IPS-18a (cell line): ENCODE data around the gene COA3.

ENCODE experiments used
- H3K27ac ChIP-seq: one replicate; pipeline ENCODE4 v1.5.1; 2013; ENCODE audit warnings: low read length
- H3K27me3 ChIP-seq: one replicate; pipeline ENCODE4 v1.6.1; 2013; ENCODE audit warnings: mild to moderate bottlenecking, low read length; ENCODE audit not compliant: control insufficient read depth, insufficient read depth
- H3K36me3 ChIP-seq: one replicate; pipeline ENCODE4 v1.6.1; 2013; ENCODE audit warnings: low read depth, low read length; ENCODE audit not compliant: control insufficient read depth
- H3K4me1 ChIP-seq: one replicate; pipeline ENCODE4 v1.6.1; 2013; ENCODE audit warnings: low read depth, low read length; ENCODE audit not compliant: control insufficient read depth
- H3K4me3 ChIP-seq: one replicate; pipeline ENCODE4 v1.5.1; 2013; ENCODE audit warnings: low read length
- H3K9ac ChIP-seq: one replicate; pipeline ENCODE4 v1.6.1; 2013; ENCODE audit warnings: mild to moderate bottlenecking, low read length, moderate library complexity
- H3K9me3 ChIP-seq: one replicate; pipeline ENCODE4 v1.6.1; 2013; ENCODE audit warnings: low read depth, low read length; ENCODE audit not compliant: control insufficient read depth

The COA3 gene

GRCh38 chr17:42798383-42799380 is at the start of gene COA3, which contains the start of gene CNTD1:
TSS of gene COA3 (minus strand) at chr17:42798704. CDS start at chr17:42798681, 23 bp downstream.
TSS of gene CNTD1 (plus strand) at chr17:42798861. CDS start at chr17:42799068, 207 bp downstream.
- peak within 1 kb of the TSS; percentile 81 for H3K4me3 ChIP-seq
- H3K9ac ChIP-seq = peak within 1 kb of the TSS; percentile 64
- H3K4me1 ChIP-seq = peaks cover 4% of the 10 kb centered on the region
- no peaks in the 10 kb centered on the region for H3K9me3 ChIP-seq
- H3K27me3 ChIP-seq = peaks cover 19% of the 10 kb centered on the region
- H3K27ac ChIP-seq = no peak within 1 kb of the TSS
- no peaks in the 10 kb centered on the region for H3K36me3 ChIP-seq

DNA sequence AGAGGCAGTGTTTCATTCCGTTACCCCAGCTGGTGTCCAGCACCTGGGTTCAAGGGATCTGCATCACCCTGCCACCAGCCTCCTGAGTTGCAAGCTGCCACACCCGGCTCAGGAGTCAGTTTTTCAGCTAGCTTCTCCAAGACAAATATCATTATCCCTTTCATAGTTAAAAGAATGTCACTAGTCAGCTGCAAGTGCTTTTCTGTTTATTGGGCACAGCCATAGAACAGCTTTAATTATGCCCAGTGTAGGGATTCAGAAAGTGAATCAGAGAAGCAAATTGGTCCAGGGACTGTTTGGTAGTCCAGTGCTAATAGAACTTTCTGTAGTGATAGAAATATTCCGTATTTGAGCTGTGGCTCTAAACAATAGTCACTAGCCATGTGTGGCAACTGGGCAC is 49.6 kb upstream of the COA3 start:
- no peak overlapping the region for H3K9ac ChIP-seq
- peaks cover 22% of the 10 kb centered on the region for H3K36me3 ChIP-seq
- H3K27ac ChIP-seq = no peak overlapping the region

GRCh38 chr17:42846594-42847280 is 48.2 kb upstream of the COA3 start:
- no peaks in the 10 kb centered on the region for H3K4me1 ChIP-seq
- H3K9me3 ChIP-seq = no peaks in the 10 kb centered on the region
- no peaks in the 10 kb centered on the region for H3K27me3 ChIP-seq
- H3K36me3 ChIP-seq = peaks cover 33% of the 10 kb centered on the region
- no peak overlapping the region for H3K4me3 ChIP-seq
- no peak overlapping the region for H3K27ac ChIP-seq
- H3K9ac ChIP-seq = no peak overlapping the region

More for the DNA sequence above, 49.6 kb upstream of the COA3 start:
- H3K4me3 ChIP-seq = no peak overlapping the region
- H3K9me3 ChIP-seq = no peaks in the 10 kb centered on the region
- no peaks in the 10 kb centered on the region for H3K4me1 ChIP-seq
- H3K27me3 ChIP-seq = no peaks in the 10 kb centered on the region

- H3K27ac ChIP-seq = no peak overlapping the region
- no peak overlapping the region for H3K9ac ChIP-seq
- H3K9me3 ChIP-seq = no peaks in the 10 kb centered on the region
- H3K4me1 ChIP-seq = no peaks in the 10 kb centered on the region
- no peaks in the 10 kb centered on the region for H3K27me3 ChIP-seq
- peaks cover 40% of the 10 kb centered on the region for H3K36me3 ChIP-seq
- no peak overlapping the region for H3K4me3 ChIP-seq
Measured at GRCh38 chr17:42845918-42846593, 47.6 kb upstream of the COA3 start.

DNA sequence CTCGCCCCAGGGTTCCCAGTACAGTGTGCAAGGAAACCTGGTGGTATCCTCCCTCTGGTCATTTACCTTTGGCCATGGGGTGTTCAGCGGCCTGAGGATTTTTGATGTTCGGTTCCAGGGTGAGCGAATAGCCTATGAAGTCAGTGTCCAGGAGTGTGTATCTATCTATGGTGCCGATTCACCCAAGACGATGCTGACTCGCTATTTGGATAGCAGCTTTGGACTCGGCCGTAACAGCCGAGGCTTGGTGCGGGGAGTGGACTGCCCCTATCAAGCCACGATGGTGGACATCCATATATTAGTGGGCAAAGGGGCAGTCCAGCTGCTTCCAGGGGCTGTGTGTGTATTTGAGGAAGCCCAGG is 47.0 kb upstream of the COA3 start:
- no peak overlapping the region for H3K4me3 ChIP-seq
- H3K4me1 ChIP-seq = no peaks in the 10 kb centered on the region
- H3K9ac ChIP-seq = no peak overlapping the region
- H3K9me3 ChIP-seq = no peaks in the 10 kb centered on the region
- no peaks in the 10 kb centered on the region for H3K27me3 ChIP-seq
- H3K36me3 ChIP-seq = peaks cover 42% of the 10 kb centered on the region
- no peak overlapping the region for H3K27ac ChIP-seq

- Histone ChIP-seq H3K36me3 (peaks cover 45% of the 10 kb centered on the region), H3K9ac (no peak overlapping the region), H3K4me1 (no peaks in the 10 kb centered on the region), H3K27ac (no peak overlapping the region), H3K9me3 (no peaks in the 10 kb centered on the region), H3K4me3 (no peak overlapping the region), H3K27me3 (no peaks in the 10 kb centered on the region)
Measured at GRCh38 chr17:42844761-42845555, 46.5 kb upstream of the COA3 start.

DNA sequence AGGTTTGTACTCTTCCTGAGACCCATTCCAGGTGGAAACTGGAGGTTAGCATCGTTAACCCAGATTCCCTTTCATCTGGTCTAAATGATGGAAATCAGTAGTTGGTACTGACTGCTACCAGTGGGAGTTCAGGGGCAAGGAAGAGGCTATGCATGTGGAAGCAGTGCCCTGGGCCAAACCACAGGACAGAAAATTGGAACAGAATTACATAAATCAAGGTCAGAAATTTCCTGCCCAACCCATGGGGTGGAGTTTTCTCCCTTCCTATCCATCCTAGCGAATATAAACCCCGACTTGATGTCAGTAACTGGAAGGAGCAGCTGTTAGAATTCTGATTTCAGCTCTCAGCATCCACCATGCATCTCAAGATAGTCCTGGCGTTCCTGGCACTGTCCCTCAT is 45.8 kb upstream of the COA3 start, which contains the start of gene AOC2:
Gene AOC2 (plus strand): TSS at position 310 of the 400 bp plus-strand sequence. CDS start 47 bp downstream, at position 357.
- Histone ChIP-seq H3K27ac (no peak within 1 kb of the TSS), H3K9ac (no peak within 1 kb of the TSS), H3K4me3 (no peak within 1 kb of the TSS), H3K27me3 (no peaks in the 10 kb centered on the region), H3K4me1 (no peaks in the 10 kb centered on the region), H3K36me3 (peaks cover 49% of the 10 kb centered on the region), H3K9me3 (no peaks in the 10 kb centered on the region)

DNA sequence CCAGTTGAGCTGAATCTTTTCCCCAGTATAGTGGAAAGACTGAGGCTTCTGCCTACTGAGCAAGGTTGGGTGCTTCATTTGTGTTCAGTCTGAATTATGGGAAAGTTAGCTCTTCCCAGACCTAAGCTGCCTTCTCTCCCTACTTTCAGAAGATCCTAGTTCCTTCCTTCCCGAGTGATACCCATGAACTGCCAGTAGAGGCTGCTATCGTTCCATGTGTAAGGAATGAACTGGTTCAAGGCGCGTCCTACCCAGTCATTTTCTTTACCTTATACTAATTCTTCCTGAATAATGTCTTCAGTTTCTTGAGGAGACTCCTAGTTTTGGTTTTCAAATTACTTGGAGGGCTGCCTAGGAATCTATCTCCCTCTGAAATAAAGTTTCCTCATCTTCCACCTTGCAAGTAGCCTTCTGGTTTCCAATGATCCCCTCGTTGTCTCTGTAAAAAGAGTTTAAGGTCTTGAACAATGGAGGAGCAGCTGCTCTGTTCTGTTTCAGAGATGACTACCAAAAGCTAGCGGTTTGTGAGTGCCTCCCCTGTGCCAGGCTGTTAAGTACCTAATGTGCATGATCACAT is 44.9 kb upstream of the COA3 start:
- H3K9me3 ChIP-seq = no peaks in the 10 kb centered on the region
- peaks cover 57% of the 10 kb centered on the region for H3K36me3 ChIP-seq
- no peak overlapping the region for H3K9ac ChIP-seq
- H3K27ac ChIP-seq = no peak overlapping the region
- H3K4me3 ChIP-seq = no peak overlapping the region
- no peaks in the 10 kb centered on the region for H3K4me1 ChIP-seq
- H3K27me3 ChIP-seq = no peaks in the 10 kb centered on the region

- Histone ChIP-seq H3K4me3 (no peak overlapping the region), H3K9ac (no peak overlapping the region), H3K27me3 (no peaks in the 10 kb centered on the region), H3K36me3 (peaks cover 70% of the 10 kb centered on the region), H3K4me1 (no peaks in the 10 kb centered on the region), H3K27ac (no peak overlapping the region), H3K9me3 (no peaks in the 10 kb centered on the region)
Measured at GRCh38 chr17:42841975-42842685, 43.6 kb upstream of the COA3 start.

- H3K4me1 ChIP-seq = peaks cover 3% of the 10 kb centered on the region
- no peaks in the 10 kb centered on the region for H3K27me3 ChIP-seq
- H3K27ac ChIP-seq = no peak overlapping the region
- H3K9ac ChIP-seq = no peak overlapping the region
- H3K9me3 ChIP-seq = no peaks in the 10 kb centered on the region
- H3K4me3 ChIP-seq = no peak overlapping the region
- peaks cover 43% of the 10 kb centered on the region for H3K36me3 ChIP-seq
Measured at GRCh38 chr17:42835732-42836131, 37.2 kb upstream of the COA3 start.
